AG10803 (cell line): Measurements from ENCODE around the gene CTBP1.

Source experiments
- DNase-seq: peaks from one replicate; pipeline ENCODE4 v3.0.0; 2010; ENCODE audit warnings: low read depth
- H3K4me3 ChIP-seq: 2 replicates; pipeline ENCODE4 v1.5.1; 2011; ENCODE audit warnings: mild to moderate bottlenecking, low read length, control low read depth
- TF ChIP-seq, protein P1 (sequence below): conservative IDR thresholded peaks from 2 replicates; pipeline ENCODE4 v1.5.1; 2011; ENCODE audit warnings: mild to moderate bottlenecking, low read length, control low read depth, inconsistent platforms

CTBP1 gene

GRCh38 chr4:1215141-1216075, 33.5 kb downstream of the CTBP1 start:
- TF ChIP-seq, protein P1, sequence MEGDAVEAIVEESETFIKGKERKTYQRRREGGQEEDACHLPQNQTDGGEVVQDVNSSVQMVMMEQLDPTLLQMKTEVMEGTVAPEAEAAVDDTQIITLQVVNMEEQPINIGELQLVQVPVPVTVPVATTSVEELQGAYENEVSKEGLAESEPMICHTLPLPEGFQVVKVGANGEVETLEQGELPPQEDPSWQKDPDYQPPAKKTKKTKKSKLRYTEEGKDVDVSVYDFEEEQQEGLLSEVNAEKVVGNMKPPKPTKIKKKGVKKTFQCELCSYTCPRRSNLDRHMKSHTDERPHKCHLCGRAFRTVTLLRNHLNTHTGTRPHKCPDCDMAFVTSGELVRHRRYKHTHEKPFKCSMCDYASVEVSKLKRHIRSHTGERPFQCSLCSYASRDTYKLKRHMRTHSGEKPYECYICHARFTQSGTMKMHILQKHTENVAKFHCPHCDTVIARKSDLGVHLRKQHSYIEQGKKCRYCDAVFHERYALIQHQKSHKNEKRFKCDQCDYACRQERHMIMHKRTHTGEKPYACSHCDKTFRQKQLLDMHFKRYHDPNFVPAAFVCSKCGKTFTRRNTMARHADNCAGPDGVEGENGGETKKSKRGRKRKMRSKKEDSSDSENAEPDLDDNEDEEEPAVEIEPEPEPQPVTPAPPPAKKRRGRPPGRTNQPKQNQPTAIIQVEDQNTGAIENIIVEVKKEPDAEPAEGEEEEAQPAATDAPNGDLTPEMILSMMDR, result no peak
- no peak overlapping the region for H3K4me3 ChIP-seq
- DNase-seq, result no peak

GRCh38 chr4:1214101-1215095, 34.5 kb downstream of the CTBP1 start:
- no peak for DNase-seq
- no peak overlapping the region for H3K4me3 ChIP-seq
- TF ChIP-seq, protein P1, result no peak

DNA sequence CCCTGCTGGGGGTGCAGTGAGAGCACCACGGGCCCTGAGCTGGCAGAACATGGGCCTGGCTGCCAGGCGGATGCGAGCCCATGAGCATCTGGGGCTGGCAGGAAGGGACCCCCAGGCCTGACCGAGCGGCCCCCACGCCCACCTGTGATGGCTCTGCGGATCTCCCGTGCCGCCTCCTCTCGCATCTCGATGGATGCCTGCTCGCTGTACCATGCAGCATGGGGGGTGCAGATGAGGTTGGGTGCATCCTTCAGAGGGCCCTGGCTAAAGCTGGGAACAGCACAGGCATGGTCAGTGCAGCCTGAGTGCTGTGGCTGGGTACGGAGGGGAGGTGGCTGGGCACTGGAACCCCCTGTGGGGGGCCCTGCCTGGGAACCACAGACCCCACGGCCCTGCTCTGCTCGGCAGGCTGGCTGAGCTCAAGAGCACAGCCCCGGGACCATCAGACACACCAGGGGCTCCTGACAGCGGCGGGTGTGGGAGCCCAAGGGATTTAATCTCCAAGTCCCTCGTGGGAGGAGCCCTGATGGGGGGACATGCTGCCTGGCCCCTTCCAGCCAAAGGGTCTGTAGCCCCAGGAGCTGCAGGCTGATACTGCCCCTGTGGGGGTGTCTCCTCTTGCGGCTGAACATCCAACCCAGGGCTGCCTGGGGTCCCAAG, 35.5 kb downstream of the CTBP1 start:
- DNase-seq, result no peak
- no peak overlapping the region for H3K4me3 ChIP-seq
- TF ChIP-seq, protein P1, result no peak

- DNase-seq, result no peak
- TF ChIP-seq, protein P1, result no peak
- H3K4me3 ChIP-seq, result no peak overlapping the region
Observed at GRCh38 chr4:1212546-1213335, 36.2 kb downstream of the CTBP1 start.

DNA sequence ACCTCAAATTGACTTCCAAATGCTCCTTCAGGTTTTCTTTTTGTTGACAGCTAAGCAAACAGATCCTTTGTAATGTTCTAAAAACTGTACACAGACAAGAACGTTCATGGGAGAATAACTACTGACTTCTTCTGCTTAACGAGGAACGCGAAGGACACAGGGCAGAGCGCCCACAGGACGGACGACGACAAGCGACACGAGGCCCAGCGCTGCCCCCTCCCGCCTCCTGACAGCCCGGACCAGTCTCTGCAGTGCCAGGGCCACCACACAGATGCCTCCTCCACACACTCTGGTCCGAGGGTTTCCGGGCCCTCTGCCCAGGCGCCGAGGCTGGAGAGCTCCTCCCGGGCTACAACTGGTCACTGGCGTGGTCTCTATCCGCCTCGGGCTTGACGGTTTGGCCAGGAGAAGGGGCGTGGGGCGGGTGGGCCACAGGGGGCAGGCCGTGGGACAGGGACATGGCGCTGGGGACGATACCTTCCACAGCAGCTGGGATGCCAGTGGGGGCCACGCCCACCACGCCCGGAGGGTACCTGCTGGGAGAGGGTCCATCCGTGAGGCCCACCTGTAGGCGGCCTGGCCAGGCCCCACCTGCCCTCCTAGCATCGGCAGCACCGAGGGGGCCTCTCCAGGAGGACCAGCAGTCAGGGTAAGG, 36.9 kb downstream of the CTBP1 start:
- TF ChIP-seq, protein P1, result no peak
- H3K4me3 ChIP-seq, result no peak overlapping the region
- no peak for DNase-seq

- DNase-seq, result no peak
- H3K4me3 ChIP-seq, result no peak overlapping the region
- TF ChIP-seq, protein P1, result no peak
Observed at GRCh38 chr4:1211371-1211770, 37.6 kb downstream of the CTBP1 start.
